ENCODE measurements around the gene LMCD1.

Gene LMCD1

GRCh38 chr3:8571256-8571655 lies 69.6 kb downstream of the LMCD1 start:
- no peak for DNase-seq (ENCODE audit: low spot score)
- TF ChIP-seq CTCF (IDR thresholded peaks at IDR 0.05; ENCODE audit: extremely low read depth, missing control alignments): no peak

- DNase-seq (ENCODE audit: low spot score): no peak
- TF ChIP-seq CTCF (IDR thresholded peaks at IDR 0.05; ENCODE audit: extremely low read depth, missing control alignments): no peak
Measured at GRCh38 chr3:8573342-8573926, 71.8 kb downstream of the LMCD1 start.

GRCh38 chr3:8574040-8574669 lies 72.5 kb downstream of the LMCD1 start:
- no peak for DNase-seq (ENCODE audit: low spot score)
- TF ChIP-seq CTCF (IDR thresholded peaks at IDR 0.05; ENCODE audit: extremely low read depth, missing control alignments): no peak

- TF ChIP-seq CTCF (IDR thresholded peaks at IDR 0.05; ENCODE audit: extremely low read depth, missing control alignments): no peak
Measured at GRCh38 chr3:8574670-8575322, 73.2 kb downstream of the LMCD1 start.

GRCh38 chr3:8575364-8576104 lies 73.9 kb downstream of the LMCD1 start:
- no peak for TF ChIP-seq CTCF (IDR thresholded peaks at IDR 0.05; ENCODE audit: extremely low read depth, missing control alignments)
- no peak for DNase-seq (ENCODE audit: low spot score)

More at GRCh38 chr3:8574670-8575322, 73.2 kb downstream of the LMCD1 start:
- DNase-seq (ENCODE audit: low spot score): no peak

- no peak for TF ChIP-seq CTCF (IDR thresholded peaks at IDR 0.05; ENCODE audit: extremely low read depth, missing control alignments)
- no peak for DNase-seq (ENCODE audit: low spot score)
Measured at GRCh38 chr3:8576436-8576835, 74.8 kb downstream of the LMCD1 start.

Measured in GM20000 (cell line).